Measurements from ENCODE around the gene IL26.

Gene IL26

GRCh38 chr12:68239309-68239982 is 13.8 kb upstream of the IL26 start:
- peak; percentile 33 for DNase-seq

- no peak for DNase-seq
These were observed 12.0 kb upstream of the IL26 start for GRCh38 chr12:68237619-68238018.

- DNase-seq = no peak
These were observed 11.5 kb upstream of the IL26 start for GRCh38 chr12:68237078-68237477.

- peak; percentile 41 for DNase-seq
These were observed 10.9 kb upstream of the IL26 start for GRCh38 chr12:68236421-68237059.

GRCh38 chr12:68235576-68235975 is 10.0 kb upstream of the IL26 start:
- DNase-seq = no peak

- no peak for DNase-seq
These were observed 8.5 kb upstream of the IL26 start for GRCh38 chr12:68234140-68234539.

GRCh38 chr12:68233498-68233897 is 7.9 kb upstream of the IL26 start:
- DNase-seq = no peak

- DNase-seq = no peak
These were observed 6.1 kb upstream of the IL26 start for GRCh38 chr12:68231691-68232090.

GRCh38 chr12:68231229-68231628 is 5.6 kb upstream of the IL26 start:
- no peak for DNase-seq

GRCh38 chr12:68229956-68230355 is 4.3 kb upstream of the IL26 start:
- DNase-seq = no peak

GRCh38 chr12:68227356-68227755 is 1.7 kb upstream of the IL26 start:
- DNase-seq = no peak

- peak; percentile 1 for DNase-seq
These were observed 861 bp downstream of the IL26 start for GRCh38 chr12:68224613-68225285.

- DNase-seq = peak; percentile 90
These were observed 2.4 kb downstream of the IL26 start for GRCh38 chr12:68223067-68223747.

GRCh38 chr12:68222326-68222725 is 3.3 kb downstream of the IL26 start:
- peak; percentile 87 for DNase-seq

- DNase-seq = no peak
These were observed 4.1 kb downstream of the IL26 start for GRCh38 chr12:68221497-68221896.

GRCh38 chr12:68210875-68211274 is 14.7 kb downstream of the IL26 start:
- DNase-seq = no peak

- peak; percentile 80 for DNase-seq
These were observed 16.4 kb downstream of the IL26 start for GRCh38 chr12:68209048-68209728.

GRCh38 chr12:68207276-68207675 is 18.3 kb downstream of the IL26 start:
- DNase-seq = peak; percentile 90

GRCh38 chr12:68206446-68206845 is 19.2 kb downstream of the IL26 start:
- peak; percentile 84 for DNase-seq

GRCh38 chr12:68203460-68203875 is 22.1 kb downstream of the IL26 start:
- no peak for DNase-seq

- no peak for DNase-seq
These were observed 24.8 kb downstream of the IL26 start for GRCh38 chr12:68200854-68201253.

- peak; percentile 32 for DNase-seq
These were observed 26.5 kb downstream of the IL26 start for GRCh38 chr12:68199127-68199526.

- no peak for DNase-seq
These were observed 27.0 kb downstream of the IL26 start for GRCh38 chr12:68198507-68199086.
